Fibroblast of lung (primary cell): Measurements from ENCODE around the gene POMT1. TPM values are rescaled to one million over a fixed set of nuclear protein-coding genes. Genes with fewer than 3 reads are reported as not detected.
"Not testable (repeated sequence)": the region's sequence is repeated elsewhere in the genome, so short reads cannot be mapped to it uniquely, and the experiment has no call there.

Experiments
- DNase-seq, 2 donors: peaks; one replicate each; pipeline versions ENCODE4 v3.0.0 to v3.0.0-alpha.2; 2010; ENCODE audit warnings: low read depth in 2 of 2
- H2AFZ ChIP-seq: 2 replicates; pipeline ENCODE4 v1.5.1; 2012; ENCODE audit warnings: low read length, control low read depth, inconsistent platforms
- H3K27ac ChIP-seq: 2 replicates; pipeline ENCODE4 v1.5.1; 2011; ENCODE audit warnings: low read length, control low read depth; ENCODE audit not compliant: insufficient read depth
- H3K27me3 ChIP-seq: 2 replicates; pipeline ENCODE4 v1.5.1; 2011; ENCODE audit warnings: mild to moderate bottlenecking, low read length; ENCODE audit not compliant: control insufficient read depth, insufficient read depth
- H3K36me3 ChIP-seq: 2 replicates; pipeline ENCODE4 v1.5.1; 2011; ENCODE audit warnings: low read length; ENCODE audit not compliant: control insufficient read depth, insufficient read depth
- H3K4me1 ChIP-seq: 2 replicates; pipeline ENCODE4 v1.5.1; 2011; ENCODE audit warnings: low read length; ENCODE audit not compliant: control insufficient read depth, insufficient read depth; ENCODE audit errors: extremely low read depth
- H3K4me2 ChIP-seq: 2 replicates; pipeline ENCODE4 v1.5.1; 2011; ENCODE audit warnings: low read length, control low read depth; ENCODE audit not compliant: insufficient read depth; ENCODE audit errors: extremely low read depth
- H3K4me3 ChIP-seq, 4 experiments: fragments of 200-600 bp in 1 of 4; sonication (generic) in 1 of 4; replicated peaks in 1 of 4; 2 replicates each; pipeline ENCODE4 v1.5.1; 2011 to 2016; ENCODE audit warnings: low read length in 4 of 4, low read depth in 3 of 4, mild to moderate bottlenecking in 3 of 4, control low read depth in 2 of 4, inconsistent platforms in 1 of 4, mixed read lengths in 1 of 4; ENCODE audit not compliant: insufficient read depth in 1 of 4; ENCODE audit errors: control extremely low read depth in 1 of 4
- H3K79me2 ChIP-seq: 2 replicates; pipeline ENCODE4 v1.5.1; 2012; ENCODE audit warnings: mild to moderate bottlenecking, low read length, inconsistent platforms; ENCODE audit not compliant: control insufficient read depth, insufficient read depth
- H3K9ac ChIP-seq: 2 replicates; pipeline ENCODE4 v1.5.1; 2011; ENCODE audit warnings: mild to moderate bottlenecking, low read length, control low read depth; ENCODE audit not compliant: insufficient read depth
- H3K9me3 ChIP-seq: 2 replicates; pipeline ENCODE4 v1.5.1; 2012; ENCODE audit warnings: low read depth, low read length; ENCODE audit not compliant: control insufficient read depth, insufficient read depth
- H4K20me1 ChIP-seq: 2 replicates; pipeline ENCODE4 v1.5.1; 2011; ENCODE audit warnings: low read length; ENCODE audit not compliant: control insufficient read depth, insufficient read depth; ENCODE audit errors: extremely low read depth
- CTCF ChIP-seq, 2 donors: IDR thresholded peaks in 1 of 2; conservative IDR thresholded peaks in 1 of 2; 1 replicate in 1 of 2; 2 replicates in 1 of 2; pipeline ENCODE4 v1.5.1; 2011 to 2012; ENCODE audit warnings: low read length in 2 of 2, control low read depth in 1 of 2, inconsistent platforms in 1 of 2, low read depth in 1 of 2, mild to moderate bottlenecking in 1 of 2
- EZH2 ChIP-seq: IDR thresholded peaks from 2 replicates; pipeline ENCODE4 v1.5.1; 2012; ENCODE audit warnings: low read length, control low read depth, mild to moderate bottlenecking; ENCODE audit errors: missing control alignments
- polyA plus RNA-seq, 2 donors: library from polyadenylated mRNA; depleted of rRNA in 1 of 2; stranded (reverse) in 1 of 2; unstranded in 1 of 2; fragments of >200 nt; gene quantifications; 2 replicates each; pipeline ENCODE4 v1.2.1, GENCODE V29; 2011 to 2012; ENCODE audit warnings: missing spikeins in 1 of 2
- total RNA-seq: library from RNA; depleted of rRNA; stranded (reverse); fragments of >200 nt; gene quantifications from 2 replicates; pipeline ENCODE4 v1.2.1, GENCODE V29; 2014

POMT1 gene
- total and polyA plus RNA-seq, 2 donors (not counting 1 experiment from before 2014, with no cell fraction given), result 17.7 to 36.7 TPM

GRCh38 chr9:131469951-131470350 lies 32.8 kb upstream of the POMT1 start:
- Histone ChIP-seq H3K36me3 (peaks cover 31% of the 10 kb centered on the region), H3K9me3 (no peaks in the 10 kb centered on the region), H3K4me3 (no peak overlapping the region), H3K27me3 (no peaks in the 10 kb centered on the region), H3K79me2 (peaks cover 27% of the 10 kb centered on the region), H3K4me1 (no peaks in the 10 kb centered on the region), H3K9ac (no peak overlapping the region), H2AFZ (no peak overlapping the region), H3K4me2 (no peak overlapping the region), H4K20me1 (no peaks in the 10 kb centered on the region), H3K27ac (no peak overlapping the region)
- TF ChIP-seq CTCF (conservative IDR thresholded peaks at IDR 0.05 in 1 of 2, IDR thresholded peaks at IDR 0.05 in 1 of 2; ENCODE audit: low read depth in 1 of 2, low read length in 2 of 2), result no peak
- no peak for TF ChIP-seq EZH2
- no peak for DNase-seq

DNA sequence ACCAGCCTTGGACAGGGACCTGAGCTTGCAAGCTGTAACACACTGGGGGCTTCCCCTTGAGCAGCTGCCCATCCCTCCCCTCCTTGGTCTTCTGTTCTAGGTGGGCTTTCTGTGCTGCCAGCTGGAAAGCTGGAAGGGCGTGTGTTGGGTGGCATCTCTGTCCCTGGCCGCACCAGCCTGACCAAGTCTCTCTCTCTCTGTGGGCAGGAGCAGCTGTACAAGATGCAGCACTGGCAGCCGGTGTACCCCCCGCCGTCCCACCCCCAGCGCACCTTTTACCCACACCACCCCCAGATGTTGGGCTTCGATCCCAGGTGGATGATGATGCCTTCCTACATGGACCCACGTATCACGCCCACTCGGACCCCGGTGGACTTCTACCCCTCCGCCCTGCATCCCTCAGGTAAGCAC lies 32.1 kb upstream of the POMT1 start:
- Histone ChIP-seq H3K79me2 (peaks cover 27% of the 10 kb centered on the region), H3K27ac (no peak overlapping the region), H4K20me1 (no peaks in the 10 kb centered on the region), H3K9me3 (no peaks in the 10 kb centered on the region), H2AFZ (no peak overlapping the region), H3K27me3 (no peaks in the 10 kb centered on the region), H3K4me1 (no peaks in the 10 kb centered on the region), H3K4me3 (no peak overlapping the region), H3K9ac (no peak overlapping the region), H3K36me3 (peaks cover 29% of the 10 kb centered on the region), H3K4me2 (no peak overlapping the region)
- TF ChIP-seq CTCF (conservative IDR thresholded peaks at IDR 0.05 in 1 of 2, IDR thresholded peaks at IDR 0.05 in 1 of 2; ENCODE audit: low read depth in 1 of 2, low read length in 2 of 2), result no peak
- TF ChIP-seq EZH2, result no peak
- DNase-seq, result no peak

GRCh38 chr9:131472085-131472484 lies 30.6 kb upstream of the POMT1 start:
- not testable (repeated sequence) for H2AFZ ChIP-seq, H3K4me1 ChIP-seq, H3K4me3 ChIP-seq, DNase-seq, H3K9ac ChIP-seq, H3K4me2 ChIP-seq, H3K27ac ChIP-seq, H3K27me3 ChIP-seq, H3K9me3 ChIP-seq, H4K20me1 ChIP-seq
- Histone ChIP-seq H3K36me3 (peaks cover 38% of the 10 kb centered on the region), H3K79me2 (peaks cover 28% of the 10 kb centered on the region)
